Mucosa of rectum (tissue), 2 donors: Measurements from ENCODE around the gene C11orf21.

Experiments used
- H3K27ac ChIP-seq, 2 donors: one replicate each; pipeline ENCODE4 v1.7.0; 2013; ENCODE audit warnings: inconsistent platforms in 2 of 2, low read depth in 2 of 2, low read length in 2 of 2
- H3K27me3 ChIP-seq, 2 donors: one replicate each; pipeline ENCODE4 v1.7.0; 2013; ENCODE audit warnings: low read length in 2 of 2; ENCODE audit not compliant: control insufficient read depth in 2 of 2, insufficient read depth in 2 of 2
- H3K36me3 ChIP-seq, 2 donors: one replicate each; pipeline ENCODE4 v1.7.0; 2013; ENCODE audit warnings: low read length in 2 of 2; ENCODE audit not compliant: control insufficient read depth in 2 of 2, insufficient read depth in 2 of 2
- H3K4me1 ChIP-seq, 2 donors: one replicate each; pipeline ENCODE4 v1.7.0; 2013; ENCODE audit warnings: low read length in 2 of 2, mild to moderate bottlenecking in 1 of 2; ENCODE audit not compliant: control insufficient read depth in 2 of 2, insufficient read depth in 2 of 2
- H3K4me3 ChIP-seq, 2 donors: one replicate each; pipeline ENCODE4 v1.7.0; 2013; ENCODE audit warnings: low read length in 2 of 2
- H3K9ac ChIP-seq, 2 donors: one replicate each; pipeline ENCODE4 v1.7.0; 2013; ENCODE audit warnings: low read length in 2 of 2, low read depth in 1 of 2, mild to moderate bottlenecking in 1 of 2
- H3K9me3 ChIP-seq, 2 donors: one replicate each; pipeline ENCODE4 v1.7.0; 2013; ENCODE audit warnings: low read length in 2 of 2; ENCODE audit not compliant: control insufficient read depth in 2 of 2
- donor health status: healthy.
- donor health status: Normal muscosa, but diverticular disease.

Gene C11orf21

GRCh38 chr11:2303627-2304505 is 2.1 kb upstream of the C11orf21 start:
- Histone ChIP-seq H3K27me3 (no peaks in the 10 kb centered on the region), H3K4me1 (peaks cover 14 to 21% of the 10 kb centered on the region in 2 donors), H3K9ac (no peak overlapping the region), H3K36me3 (no peaks in the 10 kb centered on the region), H3K27ac (peak overlapping the region; percentile 7 to 9), H3K4me3 (no peak overlapping the region), H3K9me3 (no peaks in the 10 kb centered on the region)

- Histone ChIP-seq H3K4me3 (peak overlapping the region in 1 of 2 donors; percentile 22), H3K9ac (peak overlapping the region in 1 of 2 donors; percentile 24), H3K4me1 (peaks cover 14 to 21% of the 10 kb centered on the region in 2 donors), H3K27ac (peak overlapping the region in 1 of 2 donors; percentile 58), H3K36me3 (no peaks in the 10 kb centered on the region), H3K27me3 (no peaks in the 10 kb centered on the region), H3K9me3 (no peaks in the 10 kb centered on the region)
Observed at GRCh38 chr11:2302896-2303626, 1.3 kb upstream of the C11orf21 start.

GRCh38 chr11:2302306-2302895 is 683 bp upstream of the C11orf21 start:
- H3K9ac ChIP-seq = no peak overlapping the region
- H3K27me3 ChIP-seq = no peaks in the 10 kb centered on the region
- H3K27ac ChIP-seq = peak overlapping the region in 1 of 2 donors; percentile 58
- no peaks in the 10 kb centered on the region for H3K36me3 ChIP-seq
- no peaks in the 10 kb centered on the region for H3K9me3 ChIP-seq
- H3K4me1 ChIP-seq = peaks cover 13 to 21% of the 10 kb centered on the region in 2 donors
- peak overlapping the region in 1 of 2 donors; percentile 26 for H3K4me3 ChIP-seq

DNA sequence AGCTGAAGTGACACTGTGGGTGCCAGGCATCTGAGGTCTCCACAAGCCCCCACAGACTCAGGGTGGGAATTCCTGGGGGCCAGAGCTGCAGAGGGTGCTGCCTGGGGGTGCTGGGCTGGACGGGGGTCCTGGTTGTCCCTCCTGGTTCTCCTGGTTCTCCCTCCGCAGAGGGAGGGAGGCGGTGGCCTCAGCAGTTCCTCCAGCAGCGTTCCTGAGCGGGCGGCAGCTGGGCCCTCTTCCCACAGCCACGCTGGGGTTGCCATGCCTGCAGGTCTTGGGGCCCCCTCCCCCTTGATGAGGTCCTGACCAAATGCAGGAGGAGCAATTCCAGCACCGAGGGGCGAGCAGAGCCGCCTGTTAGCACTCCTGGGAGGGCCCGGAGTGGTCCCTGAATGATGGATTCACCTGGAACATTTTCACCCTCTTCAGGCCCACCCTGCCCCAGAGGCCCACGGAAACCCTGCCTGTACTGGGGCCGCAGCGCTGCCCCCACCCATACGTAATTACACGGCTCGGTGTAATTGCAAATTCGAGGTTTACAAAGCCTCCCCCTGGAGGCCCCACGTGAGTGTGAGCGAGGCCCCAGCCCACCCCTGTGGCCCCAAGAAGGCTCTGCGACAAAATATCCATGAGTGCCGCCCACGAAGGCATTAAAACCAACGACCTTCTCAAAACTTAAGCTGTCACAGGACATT is 635 bp downstream of the C11orf21 start:
- peak overlapping the region in 1 of 2 donors; percentile 58 for H3K27ac ChIP-seq
- H3K9me3 ChIP-seq = no peaks in the 10 kb centered on the region
- H3K4me3 ChIP-seq = peak overlapping the region in 1 of 2 donors; percentile 56
- no peaks in the 10 kb centered on the region for H3K27me3 ChIP-seq
- H3K36me3 ChIP-seq = no peaks in the 10 kb centered on the region
- H3K4me1 ChIP-seq = peaks cover 7 to 18% of the 10 kb centered on the region in 2 donors
- H3K9ac ChIP-seq = peak overlapping the region in 1 of 2 donors; percentile 24

- Histone ChIP-seq H3K4me3 (peak overlapping the region in 1 of 2 donors; percentile 7), H3K27ac (peak overlapping the region in 1 of 2 donors; percentile 58), H3K4me1 (peaks cover under 1 to 11% of the 10 kb centered on the region in 2 donors), H3K9me3 (no peaks in the 10 kb centered on the region), H3K27me3 (no peaks in the 10 kb centered on the region), H3K9ac (no peak overlapping the region), H3K36me3 (no peaks in the 10 kb centered on the region)
Observed at GRCh38 chr11:2300290-2300935, 1.3 kb downstream of the C11orf21 start.

DNA sequence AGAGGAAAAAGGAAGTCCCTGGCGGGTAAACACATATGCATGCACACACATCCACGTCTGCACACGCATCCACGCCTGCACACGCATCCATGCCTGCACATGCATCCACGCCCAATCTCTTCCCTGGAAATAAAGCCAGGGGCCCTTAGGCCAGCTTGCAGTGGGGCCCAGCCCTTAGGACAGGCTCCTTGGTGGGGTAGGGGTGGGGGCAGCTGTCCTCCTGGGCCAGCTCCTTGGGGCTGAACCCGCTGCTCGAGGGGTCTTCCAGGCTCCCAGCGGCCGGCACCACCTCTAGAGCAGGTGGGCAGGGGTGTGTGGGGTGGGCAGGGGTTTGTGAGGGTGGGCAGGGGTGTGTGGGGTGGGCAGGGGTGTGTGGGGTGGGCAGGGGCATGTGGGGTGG is 1.9 kb downstream of the C11orf21 start:
- Histone ChIP-seq H3K27me3 (no peaks in the 10 kb centered on the region), H3K27ac (no peak overlapping the region), H3K9ac (no peak overlapping the region), H3K4me1 (peaks cover 0 to 10% of the 10 kb centered on the region in 2 donors), H3K4me3 (no peak overlapping the region), H3K9me3 (no peaks in the 10 kb centered on the region), H3K36me3 (no peaks in the 10 kb centered on the region)

- no peaks in the 10 kb centered on the region for H3K27me3 ChIP-seq
- H3K4me3 ChIP-seq = no peak overlapping the region
- no peak overlapping the region for H3K27ac ChIP-seq
- no peak overlapping the region for H3K9ac ChIP-seq
- no peaks in the 10 kb centered on the region for H3K36me3 ChIP-seq
- peaks cover 0 to 10% of the 10 kb centered on the region in 2 donors for H3K4me1 ChIP-seq
- H3K9me3 ChIP-seq = no peaks in the 10 kb centered on the region
Observed at GRCh38 chr11:2298795-2299761, 2.6 kb downstream of the C11orf21 start.

DNA sequence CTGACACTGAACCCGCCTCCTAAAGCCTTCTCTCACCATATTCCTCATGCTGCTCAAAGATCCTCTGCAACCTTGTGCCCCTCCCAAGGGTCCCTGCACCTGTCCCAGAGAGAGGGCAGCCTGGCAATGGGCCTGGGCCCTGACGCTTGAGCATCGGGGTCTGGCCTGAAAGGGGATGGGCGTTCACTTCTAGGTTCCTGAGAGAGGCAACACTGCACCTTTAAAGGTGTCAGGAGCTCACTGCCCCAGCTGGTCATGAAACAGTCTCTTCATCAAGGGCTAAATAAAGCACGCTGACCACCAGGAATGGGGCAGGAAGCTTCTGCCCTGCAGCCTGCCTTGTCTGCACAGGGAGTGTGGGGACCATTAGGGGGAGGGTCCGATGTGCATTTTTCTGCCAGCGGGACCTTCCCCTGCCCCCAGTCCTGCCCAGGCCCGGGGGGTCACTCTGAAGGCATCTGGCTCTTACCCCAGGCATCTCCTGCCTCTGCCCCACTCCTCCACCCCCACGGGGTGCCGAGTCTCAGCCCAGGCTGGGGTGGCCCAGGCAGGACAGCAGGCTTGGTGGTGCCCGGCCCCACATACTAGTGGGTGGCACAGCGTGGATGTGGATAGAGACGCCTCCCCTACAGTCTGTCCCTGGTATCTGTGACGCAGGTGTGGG is 3.5 kb downstream of the C11orf21 start:
- Histone ChIP-seq H3K27ac (no peak overlapping the region), H3K4me1 (peaks cover 0 to 8% of the 10 kb centered on the region in 2 donors), H3K36me3 (no peaks in the 10 kb centered on the region), H3K27me3 (no peaks in the 10 kb centered on the region), H3K4me3 (no peak overlapping the region), H3K9me3 (no peaks in the 10 kb centered on the region), H3K9ac (no peak overlapping the region)
